ENCODE data around the gene TAC3. TPM values are rescaled to one million over a fixed set of nuclear protein-coding genes. Genes with fewer than 3 reads are reported as not detected.

TAC3 gene
- total RNA-seq, 3 donors from 2014 or later (not counting 1 experiment from before 2014, with no cell fraction given): not detected

- H3K36me3 ChIP-seq (ENCODE audit: control insufficient read depth, insufficient read depth, low read length): peaks cover 38% of the 10 kb centered on the region
- TF ChIP-seq, protein P1, sequence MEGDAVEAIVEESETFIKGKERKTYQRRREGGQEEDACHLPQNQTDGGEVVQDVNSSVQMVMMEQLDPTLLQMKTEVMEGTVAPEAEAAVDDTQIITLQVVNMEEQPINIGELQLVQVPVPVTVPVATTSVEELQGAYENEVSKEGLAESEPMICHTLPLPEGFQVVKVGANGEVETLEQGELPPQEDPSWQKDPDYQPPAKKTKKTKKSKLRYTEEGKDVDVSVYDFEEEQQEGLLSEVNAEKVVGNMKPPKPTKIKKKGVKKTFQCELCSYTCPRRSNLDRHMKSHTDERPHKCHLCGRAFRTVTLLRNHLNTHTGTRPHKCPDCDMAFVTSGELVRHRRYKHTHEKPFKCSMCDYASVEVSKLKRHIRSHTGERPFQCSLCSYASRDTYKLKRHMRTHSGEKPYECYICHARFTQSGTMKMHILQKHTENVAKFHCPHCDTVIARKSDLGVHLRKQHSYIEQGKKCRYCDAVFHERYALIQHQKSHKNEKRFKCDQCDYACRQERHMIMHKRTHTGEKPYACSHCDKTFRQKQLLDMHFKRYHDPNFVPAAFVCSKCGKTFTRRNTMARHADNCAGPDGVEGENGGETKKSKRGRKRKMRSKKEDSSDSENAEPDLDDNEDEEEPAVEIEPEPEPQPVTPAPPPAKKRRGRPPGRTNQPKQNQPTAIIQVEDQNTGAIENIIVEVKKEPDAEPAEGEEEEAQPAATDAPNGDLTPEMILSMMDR (IDR thresholded peaks at IDR 0.05): no peak
- no peak overlapping the region for H3K27ac ChIP-seq (ENCODE audit: low read length)
- H3K27me3 ChIP-seq (ENCODE audit: control insufficient read depth, insufficient read depth, low read length): no peaks in the 10 kb centered on the region
- H3K9me3 ChIP-seq (ENCODE audit: control insufficient read depth, insufficient read depth, low read length): no peaks in the 10 kb centered on the region
- Mint-ChIP-seq H3K36me3 (no peaks in the 10 kb centered on the region), H3K4me1 (peaks cover 19 to 41% of the 10 kb centered on the region in 2 donors), H3K27me3 (ENCODE audit: low read depth in 2 of 2) (no peaks in the 10 kb centered on the region), H3K27ac (peak overlapping the region in 1 of 2 donors; percentile 2), H3K4me3 (no peak overlapping the region), H3K9me3 (no peaks in the 10 kb centered on the region)
- ATAC-seq (no peak), DNase-seq (no peak)
- no peak overlapping the region for H3K4me3 ChIP-seq (ENCODE audit: low read length)
- intact Hi-C loops (cut with micrococcal nuclease): no loop called here
- peaks cover 3% of the 10 kb centered on the region for H3K4me1 ChIP-seq (ENCODE audit: control insufficient read depth, insufficient read depth, low read length)
- WGBS (ENCODE audit: insufficient coverage): 93% methylated on average over 3 of the region's 4 CpGs
These were observed 16.9 kb downstream of the TAC3 start for GRCh38 chr12:56999456-56999855.

GRCh38 chr12:56998981-56999380, 17.3 kb downstream of the TAC3 start:
- no peaks in the 10 kb centered on the region for H3K27me3 Mint-ChIP-seq (ENCODE audit: low read depth in 2 of 2)

GRCh38 chr12:56998316-56998715, 18.0 kb downstream of the TAC3 start:
- intact Hi-C loops (cut with micrococcal nuclease): no loop called here
- peaks cover 27% of the 10 kb centered on the region for H3K36me3 ChIP-seq (ENCODE audit: control insufficient read depth, insufficient read depth, low read length)
- Mint-ChIP-seq H3K36me3 (no peaks in the 10 kb centered on the region), H3K27me3 (ENCODE audit: low read depth in 2 of 2) (no peaks in the 10 kb centered on the region), H3K9me3 (no peaks in the 10 kb centered on the region), H3K4me1 (peaks cover 15 to 35% of the 10 kb centered on the region in 2 donors), H3K27ac (no peak overlapping the region), H3K4me3 (no peak overlapping the region)
- 97% methylated on average over 6 of the region's 6 CpGs for WGBS (ENCODE audit: insufficient coverage)
- DNase-seq (no peak), ATAC-seq (no peak)
- no peaks in the 10 kb centered on the region for H3K27me3 ChIP-seq (ENCODE audit: control insufficient read depth, insufficient read depth, low read length)
- H3K27ac ChIP-seq (ENCODE audit: low read length): no peak overlapping the region
- no peak overlapping the region for H3K4me3 ChIP-seq (ENCODE audit: low read length)
- TF ChIP-seq, protein P1 (IDR thresholded peaks at IDR 0.05): no peak
- H3K4me1 ChIP-seq (ENCODE audit: control insufficient read depth, insufficient read depth, low read length): peaks cover 3% of the 10 kb centered on the region
- no peaks in the 10 kb centered on the region for H3K9me3 ChIP-seq (ENCODE audit: control insufficient read depth, insufficient read depth, low read length)

More at GRCh38 chr12:56998981-56999380, 17.3 kb downstream of the TAC3 start:
- Histone ChIP-seq H3K27ac (ENCODE audit: low read length) (no peak overlapping the region), H3K36me3 (ENCODE audit: control insufficient read depth, insufficient read depth, low read length) (peaks cover 34% of the 10 kb centered on the region), H3K4me1 (ENCODE audit: control insufficient read depth, insufficient read depth, low read length) (peaks cover 3% of the 10 kb centered on the region), H3K4me3 (ENCODE audit: low read length) (no peak overlapping the region), H3K9me3 (ENCODE audit: control insufficient read depth, insufficient read depth, low read length) (no peaks in the 10 kb centered on the region), H3K27me3 (ENCODE audit: control insufficient read depth, insufficient read depth, low read length) (no peaks in the 10 kb centered on the region)
- intact Hi-C loops (cut with micrococcal nuclease): no loop called here
- H3K4me3 Mint-ChIP-seq: no peak overlapping the region
- WGBS (ENCODE audit: insufficient coverage): 53% methylated on average over 4 of the region's 4 CpGs
- H3K27ac Mint-ChIP-seq: peak overlapping the region in 1 of 2 donors; percentile 2
- H3K36me3 Mint-ChIP-seq: no peaks in the 10 kb centered on the region
- ATAC-seq (no peak), DNase-seq (no peak)
- H3K9me3 Mint-ChIP-seq: no peaks in the 10 kb centered on the region
- peaks cover 15 to 37% of the 10 kb centered on the region in 2 donors for H3K4me1 Mint-ChIP-seq
- TF ChIP-seq, protein P1 (IDR thresholded peaks at IDR 0.05): no peak
